HEK293 (cell line): Measurements from ENCODE around the gene RNF44.

Source experiments
- BCL6B ChIP-seq: fragments of 450-650 bp; formaldehyde crosslinking; IDR thresholded peaks from 2 replicates; pipeline ENCODE4 v1.5.1; 2017; ENCODE audit warnings: missing biosample characterization, missing genetic modification characterization
- GLIS1 ChIP-seq: fragments of 450-650 bp; formaldehyde crosslinking; IDR thresholded peaks from 2 replicates; pipeline ENCODE4 v1.5.1; 2016; ENCODE audit warnings: missing biosample characterization, missing genetic modification characterization
- HOXA7 ChIP-seq: sonication (generic); formaldehyde crosslinking; IDR thresholded peaks from 2 replicates; pipeline ENCODE4 v1.8.1; 2022; ENCODE audit warnings: missing genetic modification reagents, borderline replicate concordance
- MEIS1 ChIP-seq: sonication (generic); formaldehyde crosslinking; IDR thresholded peaks from 2 replicates; pipeline ENCODE4 v1.8.1; 2022; ENCODE audit warnings: missing genetic modification reagents, mild to moderate bottlenecking, borderline replicate concordance
- PRDM4 ChIP-seq: fragments of 450-650 bp; formaldehyde crosslinking; IDR thresholded peaks from 2 replicates; pipeline ENCODE4 v1.5.1; 2017; ENCODE audit warnings: missing biosample characterization, missing genetic modification characterization
- SALL2 ChIP-seq: fragments of 450-650 bp; formaldehyde crosslinking; IDR thresholded peaks from 2 replicates; pipeline ENCODE4 v1.5.0; 2017; ENCODE audit warnings: missing biosample characterization, mild to moderate bottlenecking, missing genetic modification characterization, borderline replicate concordance
- SP7 ChIP-seq: fragments of 450-650 bp; formaldehyde crosslinking; IDR thresholded peaks from 2 replicates; pipeline ENCODE4 v1.5.1; 2016; ENCODE audit warnings: missing biosample characterization, missing genetic modification characterization
- ZEB2 ChIP-seq: fragments of 450-650 bp; formaldehyde crosslinking; IDR thresholded peaks from 2 replicates; pipeline ENCODE4 v1.5.1; 2016; ENCODE audit warnings: missing biosample characterization, missing genetic modification characterization
- ZFP3 ChIP-seq: fragments of 450-650 bp; formaldehyde crosslinking; IDR thresholded peaks from 2 replicates; pipeline ENCODE4 v1.5.1; 2016; ENCODE audit warnings: low read depth, missing biosample characterization, missing genetic modification characterization
- ZFP69B ChIP-seq: fragments of 450-650 bp; formaldehyde crosslinking; IDR thresholded peaks from 2 replicates; pipeline ENCODE4 v1.5.1; 2016; ENCODE audit warnings: missing biosample characterization, missing genetic modification characterization
- ZNF239 ChIP-seq: fragments of 450-650 bp; formaldehyde crosslinking; IDR thresholded peaks from 2 replicates; pipeline ENCODE4 v1.5.1; 2016; ENCODE audit warnings: missing biosample characterization, missing genetic modification characterization
- ZNF302 ChIP-seq: fragments of 450-650 bp; formaldehyde crosslinking; IDR thresholded peaks from 2 replicates; pipeline ENCODE4 v1.5.1; 2016; ENCODE audit warnings: missing biosample characterization, missing genetic modification characterization, low read depth
- ZNF311 ChIP-seq: fragments of 450-650 bp; formaldehyde crosslinking; IDR thresholded peaks from 2 replicates; pipeline ENCODE4 v1.5.1; 2017; ENCODE audit warnings: missing biosample characterization, missing genetic modification characterization, borderline replicate concordance
- ZNF350 ChIP-seq: fragments of 450-650 bp; formaldehyde crosslinking; IDR thresholded peaks from 2 replicates; pipeline ENCODE4 v1.5.0; 2017; ENCODE audit warnings: missing biosample characterization, mild to moderate bottlenecking, missing genetic modification characterization
- ZNF354C ChIP-seq: fragments of 450-650 bp; formaldehyde crosslinking; IDR thresholded peaks from 2 replicates; pipeline ENCODE4 v1.5.1; 2016; ENCODE audit warnings: missing biosample characterization, missing genetic modification characterization, low read depth, borderline replicate concordance
- ZNF423 ChIP-seq: fragments of 450-650 bp; formaldehyde crosslinking; IDR thresholded peaks from 2 replicates; pipeline ENCODE4 v1.5.1; 2016; ENCODE audit warnings: missing biosample characterization, missing genetic modification characterization
- ZNF426 ChIP-seq: fragments of 450-650 bp; formaldehyde crosslinking; IDR thresholded peaks from 2 replicates; pipeline ENCODE4 v1.5.1; 2017; ENCODE audit warnings: missing biosample characterization, missing genetic modification characterization, mild to moderate bottlenecking, inconsistent platforms, moderate library complexity
- ZNF473 ChIP-seq: fragments of 450-650 bp; formaldehyde crosslinking; IDR thresholded peaks from 2 replicates; pipeline ENCODE4 v1.5.1; 2017; ENCODE audit warnings: missing biosample characterization, missing genetic modification characterization
- ZNF48 ChIP-seq: fragments of 450-650 bp; formaldehyde crosslinking; IDR thresholded peaks from 2 replicates; pipeline ENCODE4 v1.5.1; 2016; ENCODE audit warnings: missing biosample characterization, missing genetic modification characterization
- ZNF544 ChIP-seq: fragments of 450-650 bp; formaldehyde crosslinking; IDR thresholded peaks from 2 replicates; pipeline ENCODE4 v1.5.0; 2017; ENCODE audit warnings: missing biosample characterization, missing genetic modification characterization
- ZNF549 ChIP-seq: fragments of 450-650 bp; IDR thresholded peaks from 2 replicates; pipeline ENCODE4 v1.5.1; 2018; ENCODE audit warnings: missing biosample characterization, missing genetic modification characterization, mild to moderate bottlenecking, inconsistent platforms, moderate library complexity
- ZNF580 ChIP-seq: fragments of 450-650 bp; formaldehyde crosslinking; IDR thresholded peaks from 2 replicates; pipeline ENCODE4 v1.5.1; 2016; ENCODE audit warnings: missing biosample characterization, missing genetic modification characterization
- ZNF596 ChIP-seq: fragments of 450-650 bp; IDR thresholded peaks from 2 replicates; pipeline ENCODE4 v1.5.0; 2018; ENCODE audit warnings: missing biosample characterization, mild to moderate bottlenecking, missing genetic modification characterization, moderate library complexity
- ZNF610 ChIP-seq: fragments of 450-650 bp; formaldehyde crosslinking; IDR thresholded peaks from 2 replicates; pipeline ENCODE4 v1.5.1; 2016; ENCODE audit warnings: missing biosample characterization, missing genetic modification characterization, borderline replicate concordance
- ZNF660 ChIP-seq: fragments of 450-650 bp; IDR thresholded peaks from 2 replicates; pipeline ENCODE4 v1.5.1; 2018; ENCODE audit warnings: missing biosample characterization, mild to moderate bottlenecking, missing genetic modification characterization
- ZNF707 ChIP-seq: fragments of 450-650 bp; formaldehyde crosslinking; IDR thresholded peaks from 2 replicates; pipeline ENCODE4 v1.5.1; 2016; ENCODE audit warnings: missing biosample characterization, missing genetic modification characterization
- ZNF768 ChIP-seq: fragments of 450-650 bp; formaldehyde crosslinking; IDR thresholded peaks from 2 replicates; pipeline ENCODE4 v1.5.1; 2018; ENCODE audit warnings: missing biosample characterization, mild to moderate bottlenecking, missing genetic modification characterization
- ZNF777 ChIP-seq: fragments of 450-650 bp; formaldehyde crosslinking; IDR thresholded peaks from 2 replicates; pipeline ENCODE4 v1.5.1; 2017; ENCODE audit warnings: missing biosample characterization, missing genetic modification characterization, borderline replicate concordance
- ZNF792 ChIP-seq: fragments of 450-650 bp; formaldehyde crosslinking; IDR thresholded peaks from 2 replicates; pipeline ENCODE4 v1.5.1; 2016; ENCODE audit warnings: missing biosample characterization, missing genetic modification characterization
- ZNF837 ChIP-seq: fragments of 450-650 bp; formaldehyde crosslinking; IDR thresholded peaks from 2 replicates; pipeline ENCODE4 v1.5.1; 2016; ENCODE audit warnings: missing biosample characterization, missing genetic modification characterization
- TF ChIP-seq, protein P1 (sequence below): fragments of 450-650 bp; IDR thresholded peaks from 2 replicates; pipeline ENCODE4 v1.5.1; 2018; ENCODE audit warnings: missing biosample characterization, missing genetic modification characterization
- TF ChIP-seq, protein P2 (sequence below): fragments of 450-650 bp; formaldehyde crosslinking; IDR thresholded peaks from 2 replicates; pipeline ENCODE4 v1.5.1; 2016; ENCODE audit warnings: missing biosample characterization, missing genetic modification characterization

RNF44 gene

GRCh38 chr5:176537554-176538229 is 490 bp upstream of the RNF44 start (continued):
- no peak for TF ChIP-seq ZNF792 (tag by site-specific recombination)
- TF ChIP-seq ZNF707 (tag by site-specific recombination): no peak
- TF ChIP-seq ZNF596: no peak
- peak; percentile 20; the same call in 1 of the 2 replicates for TF ChIP-seq ZNF423 (tag by site-specific recombination)
- TF ChIP-seq ZNF354C (tag by site-specific recombination): no peak
- TF ChIP-seq, protein P1, sequence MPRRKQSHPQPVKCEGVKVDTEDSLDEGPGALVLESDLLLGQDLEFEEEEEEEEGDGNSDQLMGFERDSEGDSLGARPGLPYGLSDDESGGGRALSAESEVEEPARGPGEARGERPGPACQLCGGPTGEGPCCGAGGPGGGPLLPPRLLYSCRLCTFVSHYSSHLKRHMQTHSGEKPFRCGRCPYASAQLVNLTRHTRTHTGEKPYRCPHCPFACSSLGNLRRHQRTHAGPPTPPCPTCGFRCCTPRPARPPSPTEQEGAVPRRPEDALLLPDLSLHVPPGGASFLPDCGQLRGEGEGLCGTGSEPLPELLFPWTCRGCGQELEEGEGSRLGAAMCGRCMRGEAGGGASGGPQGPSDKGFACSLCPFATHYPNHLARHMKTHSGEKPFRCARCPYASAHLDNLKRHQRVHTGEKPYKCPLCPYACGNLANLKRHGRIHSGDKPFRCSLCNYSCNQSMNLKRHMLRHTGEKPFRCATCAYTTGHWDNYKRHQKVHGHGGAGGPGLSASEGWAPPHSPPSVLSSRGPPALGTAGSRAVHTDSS (tag by site-specific recombination): no peak; the same call in 1 of the 2 replicates
- TF ChIP-seq ZNF549 (tag by site-specific recombination): no peak
- no peak for TF ChIP-seq ZNF239 (tag by site-specific recombination)
- TF ChIP-seq ZNF311 (tag by site-specific recombination): no peak
- TF ChIP-seq ZFP3: no peak
- no peak for TF ChIP-seq ZNF473 (tag by site-specific recombination)
- no peak for TF ChIP-seq ZNF768
- TF ChIP-seq ZNF544 (tag by site-specific recombination): no peak
- TF ChIP-seq MEIS1 (CRISPR knock-in tag): no peak
- TF ChIP-seq ZNF610 (tag by site-specific recombination): peak; percentile 61
- TF ChIP-seq ZFP69B: peak; percentile 91
- TF ChIP-seq ZNF48 (tag by site-specific recombination): no peak
- TF ChIP-seq ZNF777 (tag by site-specific recombination): no peak
- peak; percentile 68 for TF ChIP-seq ZNF580 (tag by site-specific recombination)
- no peak for TF ChIP-seq ZNF302 (tag by site-specific recombination)
- TF ChIP-seq SALL2 (tag by site-specific recombination): no peak
- TF ChIP-seq ZEB2: peak; percentile 93
- peak; percentile 45; the same call in 1 of the 2 replicates for TF ChIP-seq GLIS1 (tag by site-specific recombination)
- TF ChIP-seq ZNF660 (tag by site-specific recombination): peak; percentile 28
- TF ChIP-seq ZNF837 (tag by site-specific recombination): no peak
- TF ChIP-seq SP7 (tag by site-specific recombination): peak; percentile 93
- TF ChIP-seq HOXA7 (CRISPR knock-in tag): no peak
- no peak for TF ChIP-seq BCL6B
- TF ChIP-seq ZNF426: no peak
- TF ChIP-seq, protein P2, sequence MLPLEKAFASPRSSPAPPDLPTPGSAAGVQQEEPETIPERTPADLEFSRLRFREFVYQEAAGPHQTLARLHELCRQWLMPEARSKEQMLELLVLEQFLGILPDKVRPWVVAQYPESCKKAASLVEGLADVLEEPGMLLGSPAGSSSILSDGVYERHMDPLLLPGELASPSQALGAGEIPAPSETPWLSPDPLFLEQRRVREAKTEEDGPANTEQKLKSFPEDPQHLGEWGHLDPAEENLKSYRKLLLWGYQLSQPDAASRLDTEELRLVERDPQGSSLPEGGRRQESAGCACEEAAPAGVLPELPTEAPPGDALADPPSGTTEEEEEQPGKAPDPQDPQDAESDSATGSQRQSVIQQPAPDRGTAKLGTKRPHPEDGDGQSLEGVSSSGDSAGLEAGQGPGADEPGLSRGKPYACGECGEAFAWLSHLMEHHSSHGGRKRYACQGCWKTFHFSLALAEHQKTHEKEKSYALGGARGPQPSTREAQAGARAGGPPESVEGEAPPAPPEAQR (tag by site-specific recombination): peak; percentile 75; the same call in 1 of the 2 replicates
- no peak for TF ChIP-seq ZNF350 (tag by site-specific recombination)
- peak; percentile 61 for TF ChIP-seq PRDM4 (tag by site-specific recombination)
